Chondrocyte (in vitro differentiated cells): ENCODE data around the gene TMEM132D. TPM values are rescaled to one million over a fixed set of nuclear protein-coding genes. Genes with fewer than 3 reads are reported as not detected.
"Not testable (repeated sequence)": the region's sequence is repeated elsewhere in the genome, so short reads cannot be mapped to it uniquely, and the experiment has no call there.

Experiments used
- DNase-seq: peaks from one replicate; pipeline ENCODE4 v3.0.0; 2021; ENCODE audit warnings: mixed read lengths, low spot score
- H3K27ac Mint-ChIP-seq: one replicate; pipeline ENCODE4 v1.8.0; 2021; ENCODE audit warnings: mild to moderate bottlenecking, moderate library complexity, mixed read lengths; ENCODE audit not compliant: unreplicated experiment
- H3K27me3 Mint-ChIP-seq: 2 replicates; pipeline ENCODE4 v1.8.0; 2021; ENCODE audit warnings: low read depth, mixed read lengths
- H3K36me3 Mint-ChIP-seq: 2 replicates; pipeline ENCODE4 v1.8.0; 2021; ENCODE audit warnings: low read depth, mixed read lengths
- H3K4me1 Mint-ChIP-seq: 2 replicates; pipeline ENCODE4 v1.8.0; 2021; ENCODE audit warnings: low read depth, mild to moderate bottlenecking, mixed read lengths
- H3K4me3 Mint-ChIP-seq: one replicate; pipeline ENCODE4 v1.8.0; 2021; ENCODE audit warnings: mild to moderate bottlenecking, moderate library complexity, mixed read lengths; ENCODE audit not compliant: unreplicated experiment
- H3K9me3 Mint-ChIP-seq: 2 replicates; pipeline ENCODE4 v1.8.0; 2021; ENCODE audit warnings: low read depth, mixed read lengths
- CTCF ChIP-seq: fragments of 200-600 bp; sonication (generic); IDR thresholded peaks from 2 replicates; pipeline ENCODE4 v1.5.0; 2021; ENCODE audit warnings: antibody characterized with exemption, mild to moderate bottlenecking, moderate library complexity
- total RNA-seq: library from RNA; stranded (reverse); gene quantifications from 3 replicates; pipeline ENCODE4 v1.2.1, GENCODE V29; 2021

TMEM132D gene
- total RNA-seq, 1 donor from 2014 or later: 3.1 TPM

DNA sequence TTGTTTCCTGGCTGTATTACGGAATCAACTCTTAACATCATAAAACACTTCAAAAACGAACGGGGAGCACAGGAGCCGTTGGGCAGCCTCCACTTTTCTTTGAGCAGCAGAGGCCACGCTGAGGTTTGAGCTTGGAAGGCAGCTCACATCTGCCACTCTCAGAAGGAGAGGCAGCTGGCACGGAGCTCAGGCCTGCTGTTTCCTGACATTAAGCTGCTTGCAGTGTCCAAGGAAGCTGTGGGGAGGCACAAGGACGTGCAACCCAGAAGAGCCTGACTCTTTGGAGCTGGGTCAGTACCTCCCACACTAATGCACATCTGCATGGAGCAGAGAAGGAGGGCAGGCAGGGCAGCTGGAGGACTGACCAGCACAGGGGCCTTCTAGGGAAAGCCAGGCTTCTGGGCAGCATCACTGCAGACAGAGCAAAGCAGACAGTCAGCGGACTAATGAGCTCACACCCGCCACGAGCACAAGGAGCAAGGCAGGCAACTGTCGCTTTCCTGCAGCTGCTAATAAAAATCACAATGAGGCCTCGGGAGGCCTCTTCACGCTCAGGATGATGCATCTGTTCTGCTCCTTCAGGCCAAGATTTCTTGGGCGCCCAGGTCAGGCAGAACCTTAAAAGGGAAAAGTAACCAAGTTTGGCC is 839.5 kb downstream of the TMEM132D start:
- no peak for TF ChIP-seq CTCF
- Mint-ChIP-seq H3K4me1 (no peaks in the 10 kb centered on the region), H3K27me3 (no peaks in the 10 kb centered on the region), H3K4me3 (no peak overlapping the region), H3K27ac (no peak overlapping the region), H3K36me3 (no peaks in the 10 kb centered on the region), H3K9me3 (peaks cover 35% of the 10 kb centered on the region)
- DNase-seq: no peak

- H3K4me3 Mint-ChIP-seq: no peak overlapping the region
- H3K27me3 Mint-ChIP-seq: no peaks in the 10 kb centered on the region
- H3K27ac Mint-ChIP-seq: no peak overlapping the region
- peaks cover 40% of the 10 kb centered on the region for H3K9me3 Mint-ChIP-seq
- no peaks in the 10 kb centered on the region for H3K36me3 Mint-ChIP-seq
- no peak for DNase-seq
- no peak for TF ChIP-seq CTCF
- no peaks in the 10 kb centered on the region for H3K4me1 Mint-ChIP-seq
Measured at GRCh38 chr12:129063600-129063999, 840.2 kb downstream of the TMEM132D start.

GRCh38 chr12:129053232-129053631 is 850.6 kb downstream of the TMEM132D start:
- no peak for TF ChIP-seq CTCF
- Mint-ChIP-seq H3K36me3 (no peaks in the 10 kb centered on the region), H3K27ac (no peak overlapping the region), H3K4me1 (no peaks in the 10 kb centered on the region), H3K4me3 (no peak overlapping the region), H3K27me3 (no peaks in the 10 kb centered on the region), H3K9me3 (peaks cover 12% of the 10 kb centered on the region)
- DNase-seq: no peak

DNA sequence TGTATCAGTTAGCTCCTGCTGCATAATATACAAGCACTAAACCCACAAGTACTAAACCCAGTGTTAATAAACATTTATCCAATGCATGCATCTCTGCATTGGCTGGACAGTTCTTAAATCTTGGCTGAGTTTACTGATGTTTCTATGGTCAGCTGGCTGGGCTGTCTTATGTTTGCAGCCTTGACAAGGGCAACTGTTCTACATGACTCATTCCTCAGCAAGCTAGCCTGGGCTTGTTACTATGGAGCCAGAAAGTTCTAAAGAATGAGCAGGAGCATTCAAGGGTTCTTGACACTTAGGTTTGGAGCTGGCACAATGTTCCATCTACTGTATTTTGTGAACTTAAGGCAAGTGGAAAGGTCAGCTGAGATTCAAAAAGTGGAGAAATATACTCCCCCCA is 851.5 kb downstream of the TMEM132D start:
- Mint-ChIP-seq H3K4me3 (no peak overlapping the region), H3K27ac (no peak overlapping the region), H3K36me3 (no peaks in the 10 kb centered on the region), H3K9me3 (peaks cover 14% of the 10 kb centered on the region), H3K27me3 (no peaks in the 10 kb centered on the region), H3K4me1 (no peaks in the 10 kb centered on the region)
- no peak for DNase-seq
- no peak for TF ChIP-seq CTCF

DNA sequence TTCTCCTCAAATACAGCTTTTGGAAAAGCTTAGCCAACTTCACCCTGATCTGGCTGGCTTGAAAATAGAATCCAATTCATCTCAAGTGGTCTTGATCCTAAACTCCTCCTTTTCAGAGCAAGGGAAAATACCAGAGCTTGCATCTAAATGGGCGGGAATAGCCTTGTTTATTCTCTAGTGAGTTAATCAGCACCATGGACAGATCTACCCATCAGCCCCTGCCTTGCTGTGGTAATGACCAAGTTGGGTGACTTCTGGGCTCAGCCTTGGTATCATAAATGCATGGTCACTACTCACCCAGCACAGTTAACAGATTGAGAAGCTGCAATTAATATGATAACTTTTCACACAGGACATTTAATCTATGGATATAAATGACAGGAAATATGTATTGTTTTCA is 853.9 kb downstream of the TMEM132D start:
- H3K9me3 Mint-ChIP-seq: peaks cover 18% of the 10 kb centered on the region
- no peak overlapping the region for H3K4me3 Mint-ChIP-seq
- no peak for DNase-seq
- no peak overlapping the region for H3K27ac Mint-ChIP-seq
- no peak for TF ChIP-seq CTCF
- no peaks in the 10 kb centered on the region for H3K36me3 Mint-ChIP-seq
- H3K27me3 Mint-ChIP-seq: no peaks in the 10 kb centered on the region
- H3K4me1 Mint-ChIP-seq: no peaks in the 10 kb centered on the region

DNA sequence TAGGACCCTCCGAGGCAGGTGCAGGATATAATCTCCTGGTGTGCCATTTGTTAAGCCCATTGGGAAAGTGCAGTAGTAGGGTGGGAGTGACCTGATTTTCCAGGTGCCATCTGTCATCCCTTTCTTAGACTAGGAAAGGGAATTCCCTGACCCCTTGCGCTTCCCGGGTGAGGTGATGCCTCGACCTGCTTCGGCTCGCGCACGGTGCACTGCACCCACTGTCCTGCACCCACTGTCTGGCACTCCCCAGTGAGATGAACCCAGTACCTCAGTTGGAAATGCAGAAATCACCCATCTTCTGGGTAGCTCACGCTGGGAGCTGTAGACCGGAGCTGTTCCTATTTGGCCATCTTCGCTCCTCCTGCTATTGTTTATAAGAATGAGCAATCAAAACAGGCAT is 860.5 kb downstream of the TMEM132D start:
- H3K27ac Mint-ChIP-seq, H3K27me3 Mint-ChIP-seq, DNase-seq, H3K4me3 Mint-ChIP-seq, H3K4me1 Mint-ChIP-seq, H3K36me3 Mint-ChIP-seq: not testable (repeated sequence)
- peaks cover 26% of the 10 kb centered on the region for H3K9me3 Mint-ChIP-seq
